HepG2 (cell line): ENCODE measurements around the gene SLC25A1. TPM values are rescaled to one million over a fixed set of nuclear protein-coding genes. Genes with fewer than 3 reads are reported as not detected.

Source experiments
- ATAC-seq: fragments of 200-7000 bp; cut with Tn5 transposase; 3 replicates; pipeline ENCODE4 v1.9.1; 2020; ENCODE audit warnings: mild to moderate bottlenecking, moderate library complexity
- BruUV-seq: library from RNA; stranded (reverse); fragments of 400-500 nt; replicated peaks from 2 replicates; lab custom pipeline; 2021; lab: Mats Ljungman, UMichigan
- CTCF ChIA-PET: fragments of 300-600 bp; formaldehyde crosslinking; extraction: SDS; loops from one replicate; lab custom pipeline; 2021; ENCODE audit warnings: low total read pairs, inconsistent platforms, low intra/inter-chr PET ratio; lab: Yijun Ruan, JAX
- POLR2A ChIA-PET: fragments of 350-600 bp; sonication (Branson Sonifier 250); formaldehyde crosslinking; loops from one replicate; lab custom pipeline; 2020; ENCODE audit warnings: antibody characterized with exemption, inconsistent platforms; lab: Yijun Ruan, JAX
- DNase-seq: peaks from one replicate; pipeline ENCODE4 v3.0.0-alpha.2; 2015; ENCODE audit warnings: low spot score
- FAIRE-seq: peaks from 3 replicates; lab custom pipeline; 2011; peaks lifted over from hg19 to GRCh38; lab: Jason Lieb, UNC
- H2AFZ ChIP-seq: one replicate; pipeline ENCODE4 v1.6.1; 2011; ENCODE audit warnings: low read length, inconsistent platforms
- H3K27ac ChIP-seq: fragments of 300-600 bp; 3 replicates; pipeline ENCODE4 v1.8.0; 2011; ENCODE audit warnings: mixed run types, mild to moderate bottlenecking, mixed read lengths, low read length, inconsistent platforms; ENCODE audit not compliant: insufficient read depth; ENCODE audit errors: extremely low read length
- H3K27me3 ChIP-seq, 2 experiments: fragments of 200-600 bp in 1 of 2; 2 replicates in 1 of 2; 3 replicates in 1 of 2; pipeline versions ENCODE4 v1.6.0 to v1.8.0; 2011; ENCODE audit warnings: low read length in 2 of 2, mild to moderate bottlenecking in 2 of 2, moderate library complexity in 2 of 2, inconsistent platforms in 1 of 2; ENCODE audit not compliant: insufficient read depth in 2 of 2, control insufficient read depth in 1 of 2
- H3K36me3 ChIP-seq, 2 experiments: fragments of 200-600 bp in 1 of 2; replicated peaks in 1 of 2; 2 replicates in 1 of 2; 3 replicates in 1 of 2; pipeline versions ENCODE4 v1.5.1 to v1.8.0; 2011; ENCODE audit warnings: low read length in 2 of 2, inconsistent platforms in 1 of 2; ENCODE audit not compliant: insufficient read depth in 2 of 2, control insufficient read depth in 1 of 2
- H3K4me1 ChIP-seq: 2 replicates; pipeline ENCODE4 v1.5.1; 2012; ENCODE audit warnings: low read length, inconsistent platforms; ENCODE audit not compliant: insufficient read depth
- H3K4me2 ChIP-seq: 2 replicates; pipeline ENCODE4 v1.6.0; 2011; ENCODE audit warnings: low read depth, low read length, inconsistent platforms
- H3K4me3 ChIP-seq, 3 experiments: fragments of 200-600 bp in 1 of 3; sonication (generic), shearing (Covaris generic) in 1 of 3; replicated peaks in 1 of 3; 2 replicates each; pipeline ENCODE4 v1.5.1; 2011 to 2016; ENCODE audit warnings: low read length in 3 of 3, inconsistent platforms in 2 of 3, low read depth in 2 of 3, mild to moderate bottlenecking in 2 of 3, control low read depth in 1 of 3, mixed read lengths in 1 of 3; ENCODE audit not compliant: insufficient read depth in 1 of 3
- H3K79me2 ChIP-seq: one replicate; pipeline ENCODE4 v1.6.1; 2011; ENCODE audit warnings: low read length, inconsistent platforms; ENCODE audit not compliant: insufficient read depth
- H3K9ac ChIP-seq: 2 replicates; pipeline ENCODE4 v1.6.0; 2011; ENCODE audit warnings: mild to moderate bottlenecking, low read depth, low read length, inconsistent platforms; ENCODE audit not compliant: insufficient read depth
- H3K9me3 ChIP-seq: 2 replicates; pipeline ENCODE4 v1.5.1; 2012; ENCODE audit warnings: mild to moderate bottlenecking, low read length
- H4K20me1 ChIP-seq: 2 replicates; pipeline ENCODE4 v1.6.0; 2011; ENCODE audit warnings: inconsistent platforms, mild to moderate bottlenecking, low read length, moderate library complexity; ENCODE audit not compliant: insufficient read depth
- CENPX ChIP-seq: sonication (generic); formaldehyde crosslinking; IDR thresholded peaks from 2 replicates; pipeline ENCODE4 v1.9.0; 2021; ENCODE audit warnings: mild to moderate bottlenecking, missing genetic modification reagents, moderate library complexity
- EED ChIP-seq: sonication (generic); formaldehyde crosslinking; IDR thresholded peaks from 2 replicates; pipeline ENCODE4 v1.5.0; 2020; ENCODE audit warnings: mild to moderate bottlenecking, missing genetic modification reagents
- ETS1 ChIP-seq: sonication (generic); formaldehyde crosslinking; IDR thresholded peaks from 2 replicates; pipeline ENCODE4 v1.4.0; 2020; ENCODE audit warnings: missing genetic modification reagents
- FOXP1 ChIP-seq, 2 experiments: fragments of 450-650 bp in 1 of 2; IDR thresholded peaks; 2 replicates each; pipeline ENCODE4 v1.6.1; 2017 to 2018; ENCODE audit warnings: antibody characterized with exemption in 1 of 2
- GABPB1 ChIP-seq: IDR thresholded peaks from 2 replicates; pipeline ENCODE4 v1.6.1; 2016; ENCODE audit warnings: mild to moderate bottlenecking, missing genetic modification reagents, moderate library complexity, missing compliant biosample characterization
- KAT8 ChIP-seq: IDR thresholded peaks from 2 replicates; pipeline ENCODE4 v1.6.1; 2016; ENCODE audit warnings: missing genetic modification reagents, missing compliant biosample characterization
- MED13 ChIP-seq: sonication (generic); formaldehyde crosslinking; IDR thresholded peaks from 2 replicates; pipeline ENCODE4 v1.5.0; 2020; ENCODE audit warnings: missing genetic modification reagents
- MLX ChIP-seq: IDR thresholded peaks from 2 replicates; pipeline ENCODE4 v1.6.1; 2016
- PBX2 ChIP-seq: IDR thresholded peaks from 2 replicates; pipeline ENCODE4 v1.6.1; 2016; ENCODE audit warnings: control low read depth
- REPIN1 ChIP-seq: sonication (generic); formaldehyde crosslinking; IDR thresholded peaks from 2 replicates; pipeline ENCODE4 v1.8.0; 2022; ENCODE audit warnings: missing genetic modification reagents, low read depth, mild to moderate bottlenecking, borderline replicate concordance
- REXO4 ChIP-seq: sonication (generic); formaldehyde crosslinking; IDR thresholded peaks from 2 replicates; pipeline ENCODE4 v1.8.0; 2022; ENCODE audit warnings: missing genetic modification reagents, mild to moderate bottlenecking, borderline replicate concordance
- ZBTB7B ChIP-seq: sonication (generic); formaldehyde crosslinking; IDR thresholded peaks from 2 replicates; pipeline ENCODE4 v1.4.0; 2020; ENCODE audit warnings: missing genetic modification reagents
- ZNF362 ChIP-seq: sonication (generic); formaldehyde crosslinking; IDR thresholded peaks from 2 replicates; pipeline ENCODE4 v1.4.0; 2020; ENCODE audit warnings: missing genetic modification reagents, mild to moderate bottlenecking, borderline replicate concordance
- ZNF549 ChIP-seq: sonication (generic); formaldehyde crosslinking; IDR thresholded peaks from 2 replicates; pipeline ENCODE4 v1.5.0; 2020; ENCODE audit warnings: missing genetic modification reagents
- WGBS: methylation state at CpG from one replicate; pipeline ENCODE4 v1.1.6; 2017; ENCODE audit warnings: low lambda C conversion rate; 5-methylcytosine and 5-hydroxymethylcytosine counted together
- in situ Hi-C: cut with HindIII; loops from 2 replicates; pipeline ENCODE4 v1.10.0; 2017; ENCODE audit warnings: low pct_unique_long_range_greater_than_20kb; ENCODE audit not compliant: extremely low pct_ligation_motif_present
- intact Hi-C: fragments of 100-400 bp; cut with micrococcal nuclease; formaldehyde crosslinking; loops from one replicate; pipeline ENCODE4 v1.10.0; 2022; ENCODE audit not compliant: unreplicated experiment
- polyA plus RNA-seq, 8 experiments: library from polyadenylated mRNA; depleted of rRNA in 3 of 8; stranded (reverse) in 7 of 8; unstranded in 1 of 8; fragments of >200 nt; fragmentation: Illumina TruSeq in 4 of 8; extraction: Trizol in 4 of 8; gene quantifications; 2 replicates each; pipeline versions ENCODE4 v1.2.1 to v1.2.3, GENCODE V29; 2011 to 2016; ENCODE audit warnings: low read depth in 4 of 8, missing spikeins in 1 of 8, mixed read lengths in 1 of 8; ENCODE audit not compliant: insufficient read depth in 1 of 8
- total RNA-seq, 5 experiments: library from RNA; depleted of rRNA; stranded (reverse); fragments of >200 nt; fragmentation: Illumina TruSeq; extraction: Trizol; gene quantifications; 2 replicates each; pipeline ENCODE4 v1.2.3, GENCODE V29; 2016; ENCODE audit warnings: low read depth in 1 of 5

Gene SLC25A1
- total and polyA plus RNA-seq, 2 of the 13 experiments (the other 11 are each of a cell fraction or from before 2014, with no cell fraction given) = 49.4 to 161 TPM

- Histone ChIP-seq H3K4me3 (no peak overlapping the region), H3K27ac (no peak overlapping the region), H4K20me1 (no peaks in the 10 kb centered on the region), H3K27me3 (no peaks in the 10 kb centered on the region), H3K79me2 (no peaks in the 10 kb centered on the region), H3K4me1 (peaks cover 6% of the 10 kb centered on the region; the same call in 1 of the 2 replicates), H3K9me3 (no peaks in the 10 kb centered on the region), H3K9ac (no peak overlapping the region), H2AFZ (no peak overlapping the region), H3K36me3 (peaks cover 7 to 33% of the 10 kb centered on the region in 2 experiments; a peak in 4 of 5 replicates), H3K4me2 (no peak overlapping the region)
- in situ Hi-C loops = no loop called here
- TF ChIP-seq ZBTB7B (CRISPR knock-in tag) (no peak), MLX (CRISPR knock-in tag) (no peak), ZNF362 (CRISPR knock-in tag) (no peak), CENPX (no peak)
- no peak for DNase-seq
- intact Hi-C loops = no loop called here
- no TSS peak for BruUV-seq
- no peak for ATAC-seq
- WGBS = 89% methylated on average over 11 of the region's 11 CpGs
- FAIRE-seq = no peak
- CTCF ChIA-PET = no interaction called here
- POLR2A ChIA-PET = no interaction called here
Observed at GRCh38 chr22:19222242-19223005, 43.9 kb upstream of the SLC25A1 start.

- no TSS peak for BruUV-seq
- peaks cover 18% of the 10 kb centered on the region for H3K4me1 ChIP-seq
- no peak overlapping the region for H3K27ac ChIP-seq
- no peak for FAIRE-seq
- no peaks in the 10 kb centered on the region for H3K9me3 ChIP-seq
- H3K36me3 ChIP-seq = peaks cover 7 to 30% of the 10 kb centered on the region in 2 experiments; a peak in 4 of 5 replicates
- H3K4me3 ChIP-seq = no peak overlapping the region
- H3K79me2 ChIP-seq = no peaks in the 10 kb centered on the region
- in situ Hi-C loops (no loop called here), intact Hi-C loops (no loop called here)
- no peak for DNase-seq
- H2AFZ ChIP-seq = no peak overlapping the region
- ChIA-PET POLR2A (no interaction called here), CTCF (no interaction called here)
- no peaks in the 10 kb centered on the region for H4K20me1 ChIP-seq
- no peaks in the 10 kb centered on the region for H3K27me3 ChIP-seq
- no peak overlapping the region for H3K9ac ChIP-seq
- no peak for ATAC-seq
- no peak overlapping the region for H3K4me2 ChIP-seq
- WGBS = 94% methylated on average over 3 of the region's 3 CpGs
- no peak for TF ChIP-seq ETS1 (CRISPR knock-in tag)
- no peak for TF ChIP-seq MED13 (CRISPR knock-in tag)
- TF ChIP-seq FOXP1 (IDR thresholded peaks at IDR 0.05) = no peak
- no peak for TF ChIP-seq FOXP1 (CRISPR knock-in tag; IDR thresholded peaks at IDR 0.05)
- TF ChIP-seq REXO4 = no peak
- TF ChIP-seq PBX2 (CRISPR knock-in tag) = no peak
- no peak for TF ChIP-seq REPIN1 (CRISPR knock-in tag)
- no peak for TF ChIP-seq ZNF549 (CRISPR knock-in tag)
- no peak for TF ChIP-seq KAT8 (CRISPR knock-in tag)
- no peak for TF ChIP-seq EED (CRISPR knock-in tag)
- no peak for TF ChIP-seq GABPB1 (CRISPR knock-in tag)
Observed at GRCh38 chr22:19220867-19221266, 42.3 kb upstream of the SLC25A1 start.
